Measurements from ENCODE around the gene RPS26.

The RPS26 gene

GRCh38 chr12:56028511-56029165 lies 13.1 kb upstream of the RPS26 start:
- TF ChIP-seq FOXP2 (optimal IDR thresholded peaks at IDR 0.05; ENCODE audit: borderline replicate concordance, extremely low read depth, extremely low read length, insufficient read depth), result no peak
- no peak for TF ChIP-seq POLR2AphosphoS5 (IDR thresholded peaks at IDR 0.05; ENCODE audit: low read depth, low read length)

- TF ChIP-seq FOXP2 (optimal IDR thresholded peaks at IDR 0.05; ENCODE audit: borderline replicate concordance, extremely low read depth, extremely low read length, insufficient read depth) (no peak), POLR2AphosphoS5 (IDR thresholded peaks at IDR 0.05; ENCODE audit: low read depth, low read length) (no peak), TAF1 (IDR thresholded peaks at IDR 0.05; ENCODE audit: borderline replicate concordance, insufficient read depth, low read length) (no peak), SIN3A (IDR thresholded peaks at IDR 0.05; ENCODE audit: borderline replicate concordance, insufficient read depth, low read length) (no peak), REST (IDR thresholded peaks at IDR 0.05; ENCODE audit: insufficient read depth in 1 of 2, low read depth in 2 of 2, low read length in 2 of 2) (no peak)
Observed at GRCh38 chr12:56029166-56029519, 12.6 kb upstream of the RPS26 start.

GRCh38 chr12:56029666-56030293 lies 11.9 kb upstream of the RPS26 start:
- TF ChIP-seq SIN3A (IDR thresholded peaks at IDR 0.05; ENCODE audit: borderline replicate concordance, insufficient read depth, low read length) (no peak), POLR2AphosphoS5 (IDR thresholded peaks at IDR 0.05; ENCODE audit: low read depth, low read length) (no peak), REST (IDR thresholded peaks at IDR 0.05; ENCODE audit: insufficient read depth in 1 of 2, low read depth in 2 of 2, low read length in 2 of 2) (no peak), FOXP2 (optimal IDR thresholded peaks at IDR 0.05; ENCODE audit: borderline replicate concordance, extremely low read depth, extremely low read length, insufficient read depth) (no peak), TAF1 (IDR thresholded peaks at IDR 0.05; ENCODE audit: borderline replicate concordance, insufficient read depth, low read length) (no peak)

- TF ChIP-seq POLR2AphosphoS5 (IDR thresholded peaks at IDR 0.05; ENCODE audit: low read depth, low read length) (no peak), REST (IDR thresholded peaks at IDR 0.05; ENCODE audit: insufficient read depth in 1 of 2, low read depth in 2 of 2, low read length in 2 of 2) (no peak), FOXP2 (optimal IDR thresholded peaks at IDR 0.05; ENCODE audit: borderline replicate concordance, extremely low read depth, extremely low read length, insufficient read depth) (no peak), TAF1 (IDR thresholded peaks at IDR 0.05; ENCODE audit: borderline replicate concordance, insufficient read depth, low read length) (no peak)
Observed at GRCh38 chr12:56031987-56032386, 9.7 kb upstream of the RPS26 start.

GRCh38 chr12:56034586-56035332 lies 7.0 kb upstream of the RPS26 start:
- TF ChIP-seq POLR2AphosphoS5 (IDR thresholded peaks at IDR 0.05; ENCODE audit: low read depth, low read length) (no peak), SIN3A (IDR thresholded peaks at IDR 0.05; ENCODE audit: borderline replicate concordance, insufficient read depth, low read length) (no peak), FOXP2 (optimal IDR thresholded peaks at IDR 0.05; ENCODE audit: borderline replicate concordance, extremely low read depth, extremely low read length, insufficient read depth) (no peak), TAF1 (IDR thresholded peaks at IDR 0.05; ENCODE audit: borderline replicate concordance, insufficient read depth, low read length) (no peak), REST (IDR thresholded peaks at IDR 0.05; ENCODE audit: insufficient read depth in 1 of 2, low read depth in 2 of 2, low read length in 2 of 2) (no peak)

Data from PFSK-1 (cell line).